Measurements from ENCODE around the gene MYO1E. TPM values are rescaled to one million over a fixed set of nuclear protein-coding genes. Genes with fewer than 3 reads are reported as not detected.

Gene MYO1E
- total and polyA plus RNA-seq, 4 donors, result 20.9 to 84.2 (median 52.4) TPM

DNA sequence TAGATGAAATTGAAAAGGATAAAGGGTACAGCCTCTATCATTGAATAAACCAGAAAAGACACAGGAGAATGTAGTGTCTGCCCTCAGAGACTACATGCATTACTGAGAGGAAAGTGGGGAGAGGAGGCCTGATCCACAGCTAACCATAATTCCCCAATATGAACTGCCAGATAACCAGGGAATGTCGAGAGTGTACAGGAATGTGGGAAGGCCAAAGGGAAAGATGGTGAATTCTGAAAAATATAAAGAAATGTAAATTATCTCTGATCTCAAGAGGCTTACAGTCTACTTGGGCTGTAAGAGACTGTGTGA, 22.3 kb downstream of the MYO1E start:
- Histone ChIP-seq H3K9me3 (ENCODE audit: control insufficient read depth in 4 of 4, insufficient read depth in 3 of 4, low read length in 3 of 4) (no peaks in the 10 kb centered on the region), H3K27ac (ENCODE audit: low read depth in 1 of 2, low read length in 1 of 2) (peak overlapping the region; percentile 42 to 80), H3K4me1 (ENCODE audit: control insufficient read depth in 5 of 5, insufficient read depth in 5 of 5, low read length in 5 of 5) (peaks cover 0 to 40% (median 5%) of the 10 kb centered on the region in 5 donors), H3K27me3 (ENCODE audit: control insufficient read depth in 3 of 3, insufficient read depth in 3 of 3, low read length in 2 of 3) (no peaks in the 10 kb centered on the region), H3K9ac (ENCODE audit: insufficient read depth in 1 of 2, low read length in 2 of 2) (no peak overlapping the region), H3K4me3 (no peak overlapping the region), H3K36me3 (ENCODE audit: control insufficient read depth in 4 of 4, insufficient read depth in 4 of 4, low read length in 4 of 4) (no peaks in the 10 kb centered on the region)
- 78 to 91% methylated on average over 1 of the region's 1 CpG for WGBS, 2 donors
- DNase-seq (no peak), ATAC-seq (ENCODE audit: insufficient read depth, low FRiP score) (no peak)
- no peak for TF ChIP-seq CTCF (IDR thresholded peaks at IDR 0.05; ENCODE audit: control extremely low read depth, extremely low read depth)

DNA sequence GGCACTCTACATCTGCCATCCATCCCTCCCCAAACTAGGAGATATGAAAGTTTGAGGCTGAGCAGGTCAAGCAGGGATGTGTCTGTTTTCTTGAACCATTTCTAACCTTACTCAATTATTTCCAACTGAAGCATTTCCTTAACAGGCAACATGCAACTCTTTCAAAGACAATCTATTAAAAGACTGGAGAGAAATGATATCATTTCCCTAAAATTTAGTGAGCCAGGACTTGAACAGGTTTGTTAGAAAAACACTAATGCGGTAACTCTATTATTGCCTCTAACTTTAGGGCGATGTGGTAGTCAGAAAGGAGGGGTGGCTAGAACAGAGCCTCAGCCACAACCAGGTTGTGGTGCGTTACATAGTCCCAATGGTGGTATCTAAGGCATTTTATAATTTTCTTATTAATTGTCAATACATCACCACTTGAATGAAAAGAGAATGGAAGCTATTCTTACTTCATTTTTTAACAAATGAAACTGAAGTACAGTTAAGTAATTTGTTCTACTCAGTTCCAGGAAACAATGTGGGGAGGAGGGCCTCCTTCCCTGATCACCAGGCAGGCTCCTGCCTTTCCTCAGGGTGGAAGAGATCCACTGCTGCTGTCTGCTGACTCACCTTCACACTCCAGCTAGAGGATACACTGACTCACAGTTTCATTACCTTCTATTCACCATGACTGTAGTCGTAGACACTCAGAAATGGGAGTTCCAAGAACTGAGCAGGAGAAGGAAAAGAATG, 22.8 kb downstream of the MYO1E start:
- TF ChIP-seq CTCF (IDR thresholded peaks at IDR 0.05; ENCODE audit: control extremely low read depth, extremely low read depth), result no peak
- peaks cover 0 to 44% (median 5%) of the 10 kb centered on the region in 5 donors for H3K4me1 ChIP-seq (ENCODE audit: control insufficient read depth in 5 of 5, insufficient read depth in 5 of 5, low read length in 5 of 5)
- H3K36me3 ChIP-seq (ENCODE audit: control insufficient read depth in 4 of 4, insufficient read depth in 4 of 4, low read length in 4 of 4), result no peaks in the 10 kb centered on the region
- no peak overlapping the region for H3K4me3 ChIP-seq
- H3K9ac ChIP-seq (ENCODE audit: insufficient read depth in 1 of 2, low read length in 2 of 2), result no peak overlapping the region
- peak overlapping the region; percentile 72 to 80 for H3K27ac ChIP-seq (ENCODE audit: low read depth in 1 of 2, low read length in 1 of 2)
- WGBS, 2 donors, result 73 to 79% methylated on average over 4 of the region's 4 CpGs
- ATAC-seq (ENCODE audit: insufficient read depth, low FRiP score) (peak; percentile 94), DNase-seq (no peak)
- H3K9me3 ChIP-seq (ENCODE audit: control insufficient read depth in 4 of 4, insufficient read depth in 3 of 4, low read length in 3 of 4), result no peaks in the 10 kb centered on the region
- H3K27me3 ChIP-seq (ENCODE audit: control insufficient read depth in 3 of 3, insufficient read depth in 3 of 3, low read length in 2 of 3), result no peaks in the 10 kb centered on the region

DNA sequence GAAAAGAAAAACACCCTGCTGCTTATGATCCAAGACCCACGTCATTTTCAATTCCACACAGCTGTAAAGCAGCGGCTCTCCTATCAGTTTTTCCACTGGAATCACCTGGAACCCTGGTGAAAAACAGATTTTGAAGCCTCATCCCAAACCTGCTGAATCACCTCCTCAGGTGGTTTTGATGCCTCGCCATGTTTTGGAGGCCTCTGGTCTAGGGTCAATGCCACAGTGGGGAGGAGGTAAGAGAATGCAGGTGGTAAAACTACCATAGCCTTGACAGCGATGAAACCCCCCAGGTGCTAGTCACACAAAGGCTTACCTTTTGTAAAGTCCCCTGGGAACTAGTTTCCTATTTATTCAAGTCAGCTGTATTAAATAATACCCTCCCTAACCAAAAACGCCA, 24.8 kb downstream of the MYO1E start:
- no peak for TF ChIP-seq CTCF (IDR thresholded peaks at IDR 0.05; ENCODE audit: control extremely low read depth, extremely low read depth)
- Histone ChIP-seq H3K36me3 (ENCODE audit: control insufficient read depth in 4 of 4, insufficient read depth in 4 of 4, low read length in 4 of 4) (no peaks in the 10 kb centered on the region), H3K9me3 (ENCODE audit: control insufficient read depth in 4 of 4, insufficient read depth in 3 of 4, low read length in 3 of 4) (no peaks in the 10 kb centered on the region), H3K27ac (ENCODE audit: low read depth in 1 of 2, low read length in 1 of 2) (no peak overlapping the region), H3K27me3 (ENCODE audit: control insufficient read depth in 3 of 3, insufficient read depth in 3 of 3, low read length in 2 of 3) (no peaks in the 10 kb centered on the region), H3K4me3 (no peak overlapping the region), H3K4me1 (ENCODE audit: control insufficient read depth in 5 of 5, insufficient read depth in 5 of 5, low read length in 5 of 5) (peaks cover 0 to 38% (median 5%) of the 10 kb centered on the region in 5 donors), H3K9ac (ENCODE audit: insufficient read depth in 1 of 2, low read length in 2 of 2) (no peak overlapping the region)
- no peak for DNase-seq
- ATAC-seq (ENCODE audit: insufficient read depth, low FRiP score), result no peak
- WGBS, 2 donors, result 79 to 86% methylated on average over 5 of the region's 5 CpGs

DNA sequence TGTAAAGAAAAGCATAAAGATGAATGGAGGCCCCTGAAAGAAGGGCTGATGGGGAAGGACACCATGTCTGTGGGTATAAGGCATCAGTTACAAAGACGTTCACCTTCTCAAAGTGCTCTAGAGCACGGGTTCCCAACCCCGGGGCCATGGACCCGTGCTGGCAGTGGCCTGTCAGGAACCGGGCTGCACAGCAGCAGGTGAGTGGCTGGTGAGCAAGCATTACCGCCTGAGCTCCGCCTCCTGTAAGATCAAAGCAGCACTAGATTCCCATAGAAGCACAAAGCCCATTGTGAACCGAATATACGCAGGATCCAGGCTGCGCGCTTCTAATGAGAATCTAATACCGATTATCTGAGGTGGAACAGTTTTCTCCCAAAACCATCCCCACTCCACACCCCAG, 25.7 kb downstream of the MYO1E start:
- Histone ChIP-seq H3K4me1 (ENCODE audit: control insufficient read depth in 5 of 5, insufficient read depth in 5 of 5, low read length in 5 of 5) (peaks cover 0 to 33% (median 4%) of the 10 kb centered on the region in 5 donors), H3K27ac (ENCODE audit: low read depth in 1 of 2, low read length in 1 of 2) (no peak overlapping the region), H3K27me3 (ENCODE audit: control insufficient read depth in 3 of 3, insufficient read depth in 3 of 3, low read length in 2 of 3) (no peaks in the 10 kb centered on the region), H3K36me3 (ENCODE audit: control insufficient read depth in 4 of 4, insufficient read depth in 4 of 4, low read length in 4 of 4) (no peaks in the 10 kb centered on the region), H3K9me3 (ENCODE audit: control insufficient read depth in 4 of 4, insufficient read depth in 3 of 4, low read length in 3 of 4) (no peaks in the 10 kb centered on the region), H3K4me3 (no peak overlapping the region), H3K9ac (ENCODE audit: insufficient read depth in 1 of 2, low read length in 2 of 2) (no peak overlapping the region)
- 86 to 89% methylated on average over 12 of the region's 12 CpGs for WGBS, 2 donors
- no peak for DNase-seq
- ATAC-seq (ENCODE audit: insufficient read depth, low FRiP score), result no peak
- TF ChIP-seq CTCF (IDR thresholded peaks at IDR 0.05; ENCODE audit: control extremely low read depth, extremely low read depth), result no peak

Measured in lung (tissue), 12 donors.